ENCODE data around the gene SLC18A3.

DNA sequence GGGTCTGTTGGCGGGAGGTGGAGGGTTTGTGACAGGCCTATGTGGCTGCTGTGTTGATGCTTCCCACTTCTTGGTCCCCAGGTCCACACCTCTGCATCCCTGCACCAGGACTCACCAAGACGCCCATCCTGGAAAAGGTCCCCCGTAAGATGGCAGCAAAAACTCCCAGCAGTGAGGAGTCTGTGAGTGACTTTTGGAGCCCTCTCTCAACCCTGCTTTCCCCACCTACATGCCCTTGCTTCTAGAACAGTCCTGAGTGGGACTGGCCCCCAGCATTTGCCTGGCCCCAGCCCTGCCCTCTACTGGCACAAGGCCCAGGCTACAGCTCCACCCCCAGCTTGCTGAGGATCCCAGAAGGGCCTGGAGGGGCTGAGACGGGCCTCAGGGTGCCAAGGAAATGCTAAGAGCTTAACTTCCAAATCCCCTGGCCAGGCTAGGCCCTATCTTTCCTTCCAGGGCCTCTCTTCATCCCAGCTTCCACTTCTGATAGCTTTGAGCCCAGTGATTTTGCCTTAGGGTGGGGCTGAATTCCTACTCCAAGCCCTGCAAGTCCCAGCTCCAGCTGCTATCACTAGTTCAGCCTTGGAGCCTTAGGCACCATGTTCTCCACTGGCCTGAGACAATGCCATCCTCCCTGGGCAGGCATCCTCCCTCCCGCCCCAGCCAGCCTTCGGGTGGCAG lies 6.5 kb downstream of the SLC18A3 start:
- TF ChIP-seq, protein P1, sequence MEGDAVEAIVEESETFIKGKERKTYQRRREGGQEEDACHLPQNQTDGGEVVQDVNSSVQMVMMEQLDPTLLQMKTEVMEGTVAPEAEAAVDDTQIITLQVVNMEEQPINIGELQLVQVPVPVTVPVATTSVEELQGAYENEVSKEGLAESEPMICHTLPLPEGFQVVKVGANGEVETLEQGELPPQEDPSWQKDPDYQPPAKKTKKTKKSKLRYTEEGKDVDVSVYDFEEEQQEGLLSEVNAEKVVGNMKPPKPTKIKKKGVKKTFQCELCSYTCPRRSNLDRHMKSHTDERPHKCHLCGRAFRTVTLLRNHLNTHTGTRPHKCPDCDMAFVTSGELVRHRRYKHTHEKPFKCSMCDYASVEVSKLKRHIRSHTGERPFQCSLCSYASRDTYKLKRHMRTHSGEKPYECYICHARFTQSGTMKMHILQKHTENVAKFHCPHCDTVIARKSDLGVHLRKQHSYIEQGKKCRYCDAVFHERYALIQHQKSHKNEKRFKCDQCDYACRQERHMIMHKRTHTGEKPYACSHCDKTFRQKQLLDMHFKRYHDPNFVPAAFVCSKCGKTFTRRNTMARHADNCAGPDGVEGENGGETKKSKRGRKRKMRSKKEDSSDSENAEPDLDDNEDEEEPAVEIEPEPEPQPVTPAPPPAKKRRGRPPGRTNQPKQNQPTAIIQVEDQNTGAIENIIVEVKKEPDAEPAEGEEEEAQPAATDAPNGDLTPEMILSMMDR (IDR thresholded peaks at IDR 0.05; ENCODE audit: poor library complexity) = no peak
- no peak for TF ChIP-seq EZH2 (IDR thresholded peaks at IDR 0.05; ENCODE audit: borderline replicate concordance)
